ENCODE data around the gene BAG3. TPM values are rescaled to one million over a fixed set of nuclear protein-coding genes. Genes with fewer than 3 reads are reported as not detected.

BAG3 gene
- total and polyA plus RNA-seq, 9 of the 15 experiments (the other 6 are each of a cell fraction or from before 2014, with no cell fraction given), result 2.6 to 27.4 (median 7.2) TPM

DNA sequence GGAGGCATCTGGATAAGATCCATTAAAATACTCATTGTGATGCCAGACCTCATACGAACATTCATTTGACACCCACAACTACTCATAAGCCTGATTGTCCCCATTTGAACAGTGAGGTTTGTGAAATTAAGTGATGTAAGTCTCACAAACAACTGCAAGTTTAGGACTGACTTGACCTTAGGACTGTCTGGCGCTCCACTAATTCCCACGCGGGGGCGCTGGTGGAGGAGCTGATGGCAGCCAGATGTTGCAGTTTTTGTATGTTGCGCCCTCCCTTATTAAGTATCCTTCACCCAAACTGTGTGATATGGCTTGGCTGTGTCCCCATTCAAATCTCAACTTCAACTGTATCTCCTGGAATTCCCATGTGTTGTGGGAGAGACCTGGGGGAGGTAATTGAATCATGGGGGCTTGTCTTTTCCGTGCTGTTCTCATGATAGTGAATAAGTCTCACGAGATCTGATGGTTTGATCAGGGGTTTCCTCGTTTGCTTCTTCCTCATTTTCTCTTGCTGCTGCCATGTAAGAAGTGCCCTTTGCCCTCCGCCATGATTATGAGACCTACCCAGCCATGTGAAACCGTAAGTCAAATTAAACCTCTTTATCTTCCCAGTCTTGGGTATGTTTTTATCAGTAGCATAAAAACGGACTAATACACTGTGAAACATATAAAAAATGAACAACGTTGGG lies 34.2 kb upstream of the BAG3 start:
- H3K9me3 ChIP-seq (replicated peaks; ENCODE audit: control insufficient read depth, insufficient read depth, low read depth, low read length), result no peaks in the 10 kb centered on the region
- intact Hi-C loops (cut with micrococcal nuclease), result loop anchor here (1.0 to 5.0 kb wide), 3 partner anchors 35 to 245 kb away; no protein-coding TSS in a partner anchor
- 7% methylated on average over 13 of the region's 13 CpGs for WGBS (ENCODE audit: insufficient coverage, low coverage, missing lambda C conversion rate)
- ATAC-seq (peak; percentile 94), FAIRE-seq (peak; percentile 91), DNase-seq (ENCODE audit: extremely low read depth in 1 of 4, low spot score in 3 of 4) (peak; percentile 49 to 75 (median 51))
- no peaks in the 10 kb centered on the region for H4K20me1 ChIP-seq (replicated peaks; ENCODE audit: control insufficient read depth, insufficient read depth, low read length)
- peaks cover 0 to 8% of the 10 kb centered on the region in 2 experiments; a peak in 3 of 5 replicates for H3K4me1 ChIP-seq (replicated peaks in 1 of 2; ENCODE audit: control insufficient read depth in 2 of 2, insufficient read depth in 2 of 2, low read length in 2 of 2)
- peak overlapping the region; percentile 99 for H2AFZ ChIP-seq (ENCODE audit: low read depth, low read length)
- BruUV-seq (replicated peaks), result no TSS peak
- CTCF ChIA-PET (ENCODE audit: low intra/inter-chr PET ratio), result interaction anchor here (1.1 kb wide), 1 partner anchor 28 kb away, joined by 3 read pairs; no protein-coding TSS in a partner anchor
- peak overlapping the region; percentile 28 for H3K4me3 ChIP-seq
- H3K27ac ChIP-seq (ENCODE audit: extremely low read depth, low read depth, low read length), result peak overlapping the region; percentile 60
- no peaks in the 10 kb centered on the region for H3K9me1 ChIP-seq (ENCODE audit: control insufficient read depth, insufficient read depth, low read length)
- no peaks in the 10 kb centered on the region for H3K27me3 ChIP-seq (ENCODE audit: control insufficient read depth in 2 of 2, insufficient read depth in 2 of 2, low read length in 2 of 2)
- POLR2A ChIA-PET, result interaction anchor here (0.9 to 1.3 kb wide), 3 partner anchors 8 to 16 kb away, joined by 3 to 6 read pairs (median 4); no protein-coding TSS in a partner anchor
- peak overlapping the region in 1 of 2 experiments; percentile 56; a peak in 3 of 4 replicates for H3K9ac ChIP-seq (ENCODE audit: insufficient read depth in 1 of 2, low read depth in 2 of 2, low read length in 2 of 2)
- no peaks in the 10 kb centered on the region for H3K36me3 ChIP-seq (ENCODE audit: control insufficient read depth, insufficient read depth, low read length)
- H3K4me2 ChIP-seq (ENCODE audit: insufficient read depth, low read length), result peak overlapping the region; percentile 76
- no peaks in the 10 kb centered on the region for H3K79me2 ChIP-seq (ENCODE audit: control insufficient read depth, insufficient read depth, low read length)
- in situ Hi-C loops (cut with MboI), result no loop called here
- TF ChIP-seq SIN3B (IDR thresholded peaks at IDR 0.05; ENCODE audit: low read depth) (no peak), TAF7 (tag; IDR thresholded peaks at IDR 0.05) (0 out of 2 replicates have a peak, but pooled peaks have one; percentile 21), ZNF217 (CRISPR knock-in tag; IDR thresholded peaks at IDR 0.05) (no peak), SMC3 (conservative IDR thresholded peaks at IDR 0.05; ENCODE audit: insufficient read depth, low read depth, low read length) (peak; percentile 54), GABPA (tag; conservative IDR thresholded peaks at IDR 0.05; ENCODE audit: low read depth) (no peak), HCFC1 (IDR thresholded peaks at IDR 0.05; ENCODE audit: low read depth, low read length) (no peak), ZNF23 (CRISPR knock-in tag; IDR thresholded peaks at IDR 0.05) (no peak), EP400 (IDR thresholded peaks at IDR 0.05) (peak; percentile 38; the same call in 1 of the 2 replicates), ZNF75A (CRISPR knock-in tag; IDR thresholded peaks at IDR 0.05) (no peak), FIP1L1 (IDR thresholded peaks at IDR 0.05; ENCODE audit: low read depth, low read length, poor library complexity, severe bottlenecking) (no peak), NBN (IDR thresholded peaks at IDR 0.05; ENCODE audit: low read depth) (0 out of 2 replicates have a peak, but pooled peaks have one; percentile 47), POLR2A (conservative IDR thresholded peaks at IDR 0.05) (0 out of 2 replicates have a peak, but pooled peaks have one; percentile 38), NFIC (IDR thresholded peaks at IDR 0.05) (no peak), SMAD3 (CRISPR knock-in tag; conservative IDR thresholded peaks at IDR 0.05) (no peak)
- TF ChIP-seq, protein P1, sequence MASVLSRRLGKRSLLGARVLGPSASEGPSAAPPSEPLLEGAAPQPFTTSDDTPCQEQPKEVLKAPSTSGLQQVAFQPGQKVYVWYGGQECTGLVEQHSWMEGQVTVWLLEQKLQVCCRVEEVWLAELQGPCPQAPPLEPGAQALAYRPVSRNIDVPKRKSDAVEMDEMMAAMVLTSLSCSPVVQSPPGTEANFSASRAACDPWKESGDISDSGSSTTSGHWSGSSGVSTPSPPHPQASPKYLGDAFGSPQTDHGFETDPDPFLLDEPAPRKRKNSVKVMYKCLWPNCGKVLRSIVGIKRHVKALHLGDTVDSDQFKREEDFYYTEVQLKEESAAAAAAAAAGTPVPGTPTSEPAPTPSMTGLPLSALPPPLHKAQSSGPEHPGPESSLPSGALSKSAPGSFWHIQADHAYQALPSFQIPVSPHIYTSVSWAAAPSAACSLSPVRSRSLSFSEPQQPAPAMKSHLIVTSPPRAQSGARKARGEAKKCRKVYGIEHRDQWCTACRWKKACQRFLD (CRISPR knock-in tag; IDR thresholded peaks at IDR 0.05), result no peak
- TF ChIP-seq, protein P2, sequence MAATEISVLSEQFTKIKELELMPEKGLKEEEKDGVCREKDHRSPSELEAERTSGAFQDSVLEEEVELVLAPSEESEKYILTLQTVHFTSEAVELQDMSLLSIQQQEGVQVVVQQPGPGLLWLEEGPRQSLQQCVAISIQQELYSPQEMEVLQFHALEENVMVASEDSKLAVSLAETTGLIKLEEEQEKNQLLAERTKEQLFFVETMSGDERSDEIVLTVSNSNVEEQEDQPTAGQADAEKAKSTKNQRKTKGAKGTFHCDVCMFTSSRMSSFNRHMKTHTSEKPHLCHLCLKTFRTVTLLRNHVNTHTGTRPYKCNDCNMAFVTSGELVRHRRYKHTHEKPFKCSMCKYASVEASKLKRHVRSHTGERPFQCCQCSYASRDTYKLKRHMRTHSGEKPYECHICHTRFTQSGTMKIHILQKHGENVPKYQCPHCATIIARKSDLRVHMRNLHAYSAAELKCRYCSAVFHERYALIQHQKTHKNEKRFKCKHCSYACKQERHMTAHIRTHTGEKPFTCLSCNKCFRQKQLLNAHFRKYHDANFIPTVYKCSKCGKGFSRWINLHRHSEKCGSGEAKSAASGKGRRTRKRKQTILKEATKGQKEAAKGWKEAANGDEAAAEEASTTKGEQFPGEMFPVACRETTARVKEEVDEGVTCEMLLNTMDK (IDR thresholded peaks at IDR 0.05; ENCODE audit: borderline replicate concordance, insufficient read depth, low read depth, low read length, poor library complexity, severe bottlenecking), result peak; percentile 14
- TF ChIP-seq, protein P3, sequence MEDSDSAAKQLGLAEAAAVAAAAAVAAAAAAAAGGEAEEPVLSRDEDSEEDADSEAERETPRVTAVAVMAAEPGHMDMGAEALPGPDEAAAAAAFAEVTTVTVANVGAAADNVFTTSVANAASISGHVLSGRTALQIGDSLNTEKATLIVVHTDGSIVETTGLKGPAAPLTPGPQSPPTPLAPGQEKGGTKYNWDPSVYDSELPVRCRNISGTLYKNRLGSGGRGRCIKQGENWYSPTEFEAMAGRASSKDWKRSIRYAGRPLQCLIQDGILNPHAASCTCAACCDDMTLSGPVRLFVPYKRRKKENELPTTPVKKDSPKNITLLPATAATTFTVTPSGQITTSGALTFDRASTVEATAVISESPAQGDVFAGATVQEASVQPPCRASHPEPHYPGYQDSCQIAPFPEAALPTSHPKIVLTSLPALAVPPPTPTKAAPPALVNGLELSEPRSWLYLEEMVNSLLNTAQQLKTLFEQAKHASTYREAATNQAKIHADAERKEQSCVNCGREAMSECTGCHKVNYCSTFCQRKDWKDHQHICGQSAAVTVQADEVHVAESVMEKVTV (CRISPR knock-in tag; IDR thresholded peaks at IDR 0.05), result peak; percentile 39; the same call in 1 of the 2 replicates
